CD4-positive, alpha-beta T cell treated with Interleukin-6 at 100 ng/mL for 8 hours (primary cell): ENCODE results near the gene FGF18.
"Not testable (repeated sequence)": the region's sequence is repeated elsewhere in the genome, so short reads cannot be mapped to it uniquely, and the experiment has no call there.

Experiments
- DNase-seq: peaks from one replicate; pipeline ENCODE4 v3.0.0-alpha.2; 2020; ENCODE audit warnings: mixed read lengths, low spot score

The FGF18 gene

DNA sequence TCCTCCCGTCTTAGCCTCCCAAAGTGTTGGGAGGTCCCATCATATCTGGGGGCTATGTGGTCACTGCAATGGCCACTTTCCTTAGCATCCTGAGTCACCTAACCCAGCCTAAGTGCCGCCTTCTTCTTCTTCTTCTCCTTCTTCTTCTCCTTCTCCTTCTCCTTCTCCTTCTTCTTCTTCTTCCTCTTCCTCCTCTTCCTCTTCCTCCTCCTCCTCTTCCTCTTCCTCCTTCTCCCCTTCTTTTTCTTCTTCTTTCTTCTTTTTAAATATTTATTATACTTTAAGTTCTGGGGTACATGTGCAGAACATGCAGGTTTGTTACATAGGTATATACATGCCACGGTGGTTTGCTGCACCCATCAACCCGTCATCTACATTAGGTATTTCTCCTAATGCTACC is 78.0 kb downstream of the FGF18 start:
- not testable (repeated sequence) for DNase-seq

GRCh38 chr5:171498166-171498565 is 78.7 kb downstream of the FGF18 start:
- DNase-seq, result no peak

GRCh38 chr5:171499611-171500010 is 80.2 kb downstream of the FGF18 start:
- DNase-seq, result no peak

- no peak for DNase-seq
Observed at GRCh38 chr5:171505473-171506043, 86.1 kb downstream of the FGF18 start.

- no peak for DNase-seq
Observed at GRCh38 chr5:171506951-171507350, 87.5 kb downstream of the FGF18 start.
